Stimulated activated CD8-positive, alpha-beta memory T cell treated with anti-CD3 and anti-CD28 coated beads, Interleukin-4, amount 100 ng/mL, for 48 hours (primary cell): Measurements from ENCODE around the gene SPN.
"Not testable (repeated sequence)": the region's sequence is repeated elsewhere in the genome, so short reads cannot be mapped to it uniquely, and the experiment has no call there.

Source experiments
- DNase-seq: peaks from one replicate; pipeline ENCODE4 v3.0.0-alpha.2; 2020

The SPN gene

GRCh38 chr16:29646947-29647346, 16.1 kb upstream of the SPN start:
- DNase-seq, result no peak

GRCh38 chr16:29649588-29650494, 13.2 kb upstream of the SPN start:
- no peak for DNase-seq

- no peak for DNase-seq
Observed at GRCh38 chr16:29650771-29651170, 12.3 kb upstream of the SPN start.

GRCh38 chr16:29651774-29652349, 11.2 kb upstream of the SPN start:
- no peak for DNase-seq

- no peak for DNase-seq
Observed at GRCh38 chr16:29653471-29653870, 9.6 kb upstream of the SPN start.

- not testable (repeated sequence) for DNase-seq
Observed at GRCh38 chr16:29653890-29654289, 9.2 kb upstream of the SPN start.

GRCh38 chr16:29656688-29657523, 6.1 kb upstream of the SPN start:
- DNase-seq, result no peak

GRCh38 chr16:29658705-29659104, 4.3 kb upstream of the SPN start:
- no peak for DNase-seq

GRCh38 chr16:29662000-29662728, 883 bp upstream of the SPN start:
- DNase-seq, result peak; percentile 30

GRCh38 chr16:29662729-29663015, 375 bp upstream of the SPN start:
- DNase-seq, result peak; percentile 65

- no peak for DNase-seq
Observed at GRCh38 chr16:29663807-29664090, 702 bp downstream of the SPN start.

- DNase-seq, result peak; percentile 67
Observed at GRCh38 chr16:29664091-29664921, 1.3 kb downstream of the SPN start.

- DNase-seq, result peak; percentile 55
Observed at GRCh38 chr16:29665294-29666077, 2.4 kb downstream of the SPN start.

GRCh38 chr16:29667322-29667610, 4.2 kb downstream of the SPN start:
- not testable (repeated sequence) for DNase-seq

GRCh38 chr16:29667755-29668154, 4.7 kb downstream of the SPN start:
- no peak for DNase-seq

- no peak for DNase-seq
Observed at GRCh38 chr16:29668267-29668666, 5.2 kb downstream of the SPN start.

- no peak for DNase-seq
Observed at GRCh38 chr16:29673501-29673900, 10.5 kb downstream of the SPN start.

GRCh38 chr16:29674188-29674587, 11.1 kb downstream of the SPN start:
- DNase-seq, result no peak

GRCh38 chr16:29675811-29676643, 13.0 kb downstream of the SPN start:
- no peak for DNase-seq

GRCh38 chr16:29676989-29677785, 14.1 kb downstream of the SPN start:
- DNase-seq, result no peak
